ENCODE results near the gene CXCL10.

DNA sequence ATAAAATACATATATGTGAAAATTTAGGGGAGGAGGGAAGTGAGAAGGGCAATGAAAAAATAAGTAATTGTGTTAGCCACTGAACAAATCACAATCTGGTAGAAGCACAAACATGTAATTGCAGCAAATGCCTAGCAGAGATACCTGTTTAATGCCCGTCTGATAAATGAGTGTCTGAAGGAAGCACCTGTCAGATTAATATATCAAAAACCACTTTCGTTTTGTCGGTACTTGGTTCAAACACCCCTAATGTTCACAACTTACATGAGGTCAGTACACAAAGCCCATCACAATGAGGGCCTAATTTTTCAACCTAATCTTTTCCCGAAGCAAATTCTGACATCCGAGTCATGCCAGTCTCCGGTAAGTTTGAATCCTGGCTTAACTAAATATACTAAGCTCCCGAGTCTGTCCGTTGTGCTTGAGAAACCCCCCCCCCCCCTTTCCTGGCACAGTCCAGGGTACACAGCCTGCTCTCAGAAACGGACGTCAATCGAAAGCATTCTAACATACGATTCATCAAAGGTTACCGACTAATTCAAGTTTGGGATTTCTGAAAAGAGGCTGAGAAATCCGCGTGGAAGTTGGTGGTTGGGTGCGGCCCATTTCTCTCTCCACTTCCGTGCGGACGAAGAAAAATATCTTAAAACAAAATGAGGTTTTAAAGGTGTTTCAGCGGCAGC, 33.3 kb downstream of the CXCL10 start:
- TF ChIP-seq, protein P1, sequence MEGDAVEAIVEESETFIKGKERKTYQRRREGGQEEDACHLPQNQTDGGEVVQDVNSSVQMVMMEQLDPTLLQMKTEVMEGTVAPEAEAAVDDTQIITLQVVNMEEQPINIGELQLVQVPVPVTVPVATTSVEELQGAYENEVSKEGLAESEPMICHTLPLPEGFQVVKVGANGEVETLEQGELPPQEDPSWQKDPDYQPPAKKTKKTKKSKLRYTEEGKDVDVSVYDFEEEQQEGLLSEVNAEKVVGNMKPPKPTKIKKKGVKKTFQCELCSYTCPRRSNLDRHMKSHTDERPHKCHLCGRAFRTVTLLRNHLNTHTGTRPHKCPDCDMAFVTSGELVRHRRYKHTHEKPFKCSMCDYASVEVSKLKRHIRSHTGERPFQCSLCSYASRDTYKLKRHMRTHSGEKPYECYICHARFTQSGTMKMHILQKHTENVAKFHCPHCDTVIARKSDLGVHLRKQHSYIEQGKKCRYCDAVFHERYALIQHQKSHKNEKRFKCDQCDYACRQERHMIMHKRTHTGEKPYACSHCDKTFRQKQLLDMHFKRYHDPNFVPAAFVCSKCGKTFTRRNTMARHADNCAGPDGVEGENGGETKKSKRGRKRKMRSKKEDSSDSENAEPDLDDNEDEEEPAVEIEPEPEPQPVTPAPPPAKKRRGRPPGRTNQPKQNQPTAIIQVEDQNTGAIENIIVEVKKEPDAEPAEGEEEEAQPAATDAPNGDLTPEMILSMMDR (IDR thresholded peaks at IDR 0.05) = no peak
- TF ChIP-seq ZFX (IDR thresholded peaks at IDR 0.05; ENCODE audit: borderline replicate concordance) = no peak
